Measurements from ENCODE around the gene RABGAP1L.

DNA sequence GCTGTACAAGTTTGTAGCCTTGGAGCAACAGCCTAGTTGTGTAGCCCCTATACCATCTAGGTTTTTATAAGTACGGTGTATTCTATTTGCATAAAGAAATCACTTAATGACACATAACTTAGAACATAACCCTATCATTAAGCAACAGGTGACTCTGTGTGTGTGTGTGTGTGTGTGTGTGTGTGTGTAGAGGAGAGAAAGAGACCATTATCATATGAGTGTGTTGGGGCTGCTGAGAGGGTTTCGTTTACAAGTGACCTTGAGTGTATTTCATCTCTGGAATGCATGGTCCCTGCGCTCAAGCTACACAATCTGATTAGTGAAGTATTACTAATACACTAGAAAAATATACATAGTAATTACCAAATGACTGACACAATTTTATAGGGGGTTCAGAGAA, 115.1 kb downstream of the RABGAP1L start:
- no peak for TF ChIP-seq SUZ12 (IDR thresholded peaks at IDR 0.05; ENCODE audit: extremely low read depth, insufficient read depth, insufficient read length)
- no peak for TF ChIP-seq ZNF274 (IDR thresholded peaks at IDR 0.05; ENCODE audit: low read depth, low read length)
- TF ChIP-seq YY1 (IDR thresholded peaks at IDR 0.05; ENCODE audit: insufficient read depth, insufficient read length): no peak

Measured in NT2/D1 (cell line).